SK-N-SH treated with all-trans-retinoic acid at 6 μM for 48 hours (cell line): ENCODE measurements around the gene PTGIS.
"Not testable (repeated sequence)": the region's sequence is repeated elsewhere in the genome, so short reads cannot be mapped to it uniquely, and the experiment has no call there.

Source experiments
- ATAC-seq: fragments of 200-7000 bp; cut with Tn5 transposase; 3 replicates; pipeline ENCODE4 v1.9.1; 2020; ENCODE audit warnings: mild to moderate bottlenecking, moderate library complexity
- BACH2 ChIP-seq: fragments of 250-450 bp; sonication (Bioruptor Pico); IDR thresholded peaks from 2 replicates; pipeline ENCODE4 v1.9.0; 2021; ENCODE audit warnings: mild to moderate bottlenecking, borderline replicate concordance
- CREB5 ChIP-seq: fragments of 250-450 bp; sonication (Bioruptor Pico); IDR thresholded peaks from 2 replicates; pipeline ENCODE4 v1.5.1; 2020; ENCODE audit warnings: low read depth, mild to moderate bottlenecking, moderate library complexity
- CSDC2 ChIP-seq: fragments of 250-450 bp; sonication (Bioruptor Pico); IDR thresholded peaks from 2 replicates; pipeline ENCODE4 v1.5.0; 2020; ENCODE audit warnings: mild to moderate bottlenecking, moderate library complexity
- ESRRG ChIP-seq: fragments of 250-450 bp; sonication (Bioruptor Pico); IDR thresholded peaks from 2 replicates; pipeline ENCODE4 v1.6.1; 2021; ENCODE audit warnings: mild to moderate bottlenecking
- GLIS3 ChIP-seq: fragments of 250-450 bp; sonication (Bioruptor Pico); IDR thresholded peaks from 2 replicates; pipeline ENCODE4 v1.5.0; 2020; ENCODE audit warnings: mild to moderate bottlenecking, moderate library complexity
- ISL1 ChIP-seq: fragments of 250-450 bp; sonication (Bioruptor Pico); IDR thresholded peaks from 2 replicates; pipeline ENCODE4 v2.1.2; 2022; ENCODE audit warnings: mild to moderate bottlenecking, moderate library complexity
- OSR1 ChIP-seq: fragments of 250-450 bp; sonication (Bioruptor Pico); IDR thresholded peaks from 2 replicates; pipeline ENCODE4 v1.8.0; 2022; ENCODE audit warnings: moderate library complexity, mild to moderate bottlenecking, inconsistent platforms
- RARB ChIP-seq: fragments of 250-450 bp; sonication (Bioruptor Pico); IDR thresholded peaks from 2 replicates; pipeline ENCODE4 v1.8.0; 2021; ENCODE audit warnings: mild to moderate bottlenecking, moderate library complexity
- SNAI2 ChIP-seq: fragments of 250-450 bp; sonication (Bioruptor Pico); IDR thresholded peaks from 2 replicates; pipeline ENCODE4 v1.5.0; 2020; ENCODE audit warnings: mild to moderate bottlenecking, moderate library complexity
- TCF4 ChIP-seq: fragments of 250-450 bp; sonication (Bioruptor Pico); IDR thresholded peaks from 2 replicates; pipeline ENCODE4 v1.8.0; 2021; ENCODE audit warnings: mild to moderate bottlenecking, moderate library complexity, borderline replicate concordance
- TOX ChIP-seq: fragments of 250-450 bp; sonication (Bioruptor Pico); IDR thresholded peaks from 2 replicates; pipeline ENCODE4 v1.8.0; 2021; ENCODE audit warnings: mild to moderate bottlenecking, moderate library complexity, borderline replicate concordance
- ZC3H10 ChIP-seq: fragments of 250-450 bp; sonication (Bioruptor Pico); IDR thresholded peaks from 2 replicates; pipeline ENCODE4 v1.5.1; 2021; ENCODE audit warnings: mild to moderate bottlenecking, moderate library complexity
- ZFP30 ChIP-seq: fragments of 450-650 bp; formaldehyde crosslinking; IDR thresholded peaks from 2 replicates; pipeline ENCODE4 v1.5.0; 2022; ENCODE audit warnings: mild to moderate bottlenecking, moderate library complexity
- ZNF70 ChIP-seq: fragments of 450-650 bp; formaldehyde crosslinking; IDR thresholded peaks from 2 replicates; pipeline ENCODE4 v1.5.0; 2020; ENCODE audit warnings: mild to moderate bottlenecking, moderate library complexity
- TF ChIP-seq, protein P1 (sequence below): fragments of 250-450 bp; sonication (Bioruptor Pico); IDR thresholded peaks from 2 replicates; pipeline ENCODE4 v1.8.0; 2020; ENCODE audit warnings: mild to moderate bottlenecking, moderate library complexity, borderline replicate concordance
- TF ChIP-seq, protein P2 (sequence below): fragments of 250-450 bp; sonication (Bioruptor Pico); IDR thresholded peaks from 2 replicates; pipeline ENCODE4 v1.5.1; 2021; ENCODE audit warnings: mild to moderate bottlenecking, moderate library complexity
- TF ChIP-seq, protein P3 (sequence below): fragments of 250-450 bp; sonication (Bioruptor Pico); IDR thresholded peaks from 2 replicates; pipeline ENCODE4 v1.8.0; 2021; ENCODE audit warnings: low read depth, mild to moderate bottlenecking, moderate library complexity, borderline replicate concordance

The PTGIS gene

GRCh38 chr20:49615401-49616153 is 47.6 kb upstream of the PTGIS start (continued):
- TF ChIP-seq, protein P1, sequence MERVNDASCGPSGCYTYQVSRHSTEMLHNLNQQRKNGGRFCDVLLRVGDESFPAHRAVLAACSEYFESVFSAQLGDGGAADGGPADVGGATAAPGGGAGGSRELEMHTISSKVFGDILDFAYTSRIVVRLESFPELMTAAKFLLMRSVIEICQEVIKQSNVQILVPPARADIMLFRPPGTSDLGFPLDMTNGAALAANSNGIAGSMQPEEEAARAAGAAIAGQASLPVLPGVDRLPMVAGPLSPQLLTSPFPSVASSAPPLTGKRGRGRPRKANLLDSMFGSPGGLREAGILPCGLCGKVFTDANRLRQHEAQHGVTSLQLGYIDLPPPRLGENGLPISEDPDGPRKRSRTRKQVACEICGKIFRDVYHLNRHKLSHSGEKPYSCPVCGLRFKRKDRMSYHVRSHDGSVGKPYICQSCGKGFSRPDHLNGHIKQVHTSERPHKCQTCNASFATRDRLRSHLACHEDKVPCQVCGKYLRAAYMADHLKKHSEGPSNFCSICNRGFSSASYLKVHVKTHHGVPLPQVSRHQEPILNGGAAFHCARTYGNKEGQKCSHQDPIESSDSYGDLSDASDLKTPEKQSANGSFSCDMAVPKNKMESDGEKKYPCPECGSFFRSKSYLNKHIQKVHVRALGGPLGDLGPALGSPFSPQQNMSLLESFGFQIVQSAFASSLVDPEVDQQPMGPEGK, result no peak
- TF ChIP-seq, protein P2, sequence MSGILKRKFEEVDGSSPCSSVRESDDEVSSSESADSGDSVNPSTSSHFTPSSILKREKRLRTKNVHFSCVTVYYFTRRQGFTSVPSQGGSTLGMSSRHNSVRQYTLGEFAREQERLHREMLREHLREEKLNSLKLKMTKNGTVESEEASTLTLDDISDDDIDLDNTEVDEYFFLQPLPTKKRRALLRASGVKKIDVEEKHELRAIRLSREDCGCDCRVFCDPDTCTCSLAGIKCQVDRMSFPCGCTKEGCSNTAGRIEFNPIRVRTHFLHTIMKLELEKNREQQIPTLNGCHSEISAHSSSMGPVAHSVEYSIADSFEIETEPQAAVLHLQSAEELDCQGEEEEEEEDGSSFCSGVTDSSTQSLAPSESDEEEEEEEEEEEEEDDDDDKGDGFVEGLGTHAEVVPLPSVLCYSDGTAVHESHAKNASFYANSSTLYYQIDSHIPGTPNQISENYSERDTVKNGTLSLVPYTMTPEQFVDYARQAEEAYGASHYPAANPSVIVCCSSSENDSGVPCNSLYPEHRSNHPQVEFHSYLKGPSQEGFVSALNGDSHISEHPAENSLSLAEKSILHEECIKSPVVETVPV, result no peak

GRCh38 chr20:49615051-49615400 is 47.1 kb upstream of the PTGIS start:
- ATAC-seq, result not testable (repeated sequence)

GRCh38 chr20:49614338-49615050 is 46.6 kb upstream of the PTGIS start:
- no peak for TF ChIP-seq ISL1
- TF ChIP-seq, protein P1, result no peak
- no peak for TF ChIP-seq SNAI2 (CRISPR knock-in tag)
- no peak for TF ChIP-seq ZC3H10 (CRISPR knock-in tag)
- no peak for TF ChIP-seq BACH2
- no peak for TF ChIP-seq TOX (CRISPR knock-in tag)
- no peak for TF ChIP-seq ZNF70 (CRISPR knock-in tag)
- TF ChIP-seq, protein P3, sequence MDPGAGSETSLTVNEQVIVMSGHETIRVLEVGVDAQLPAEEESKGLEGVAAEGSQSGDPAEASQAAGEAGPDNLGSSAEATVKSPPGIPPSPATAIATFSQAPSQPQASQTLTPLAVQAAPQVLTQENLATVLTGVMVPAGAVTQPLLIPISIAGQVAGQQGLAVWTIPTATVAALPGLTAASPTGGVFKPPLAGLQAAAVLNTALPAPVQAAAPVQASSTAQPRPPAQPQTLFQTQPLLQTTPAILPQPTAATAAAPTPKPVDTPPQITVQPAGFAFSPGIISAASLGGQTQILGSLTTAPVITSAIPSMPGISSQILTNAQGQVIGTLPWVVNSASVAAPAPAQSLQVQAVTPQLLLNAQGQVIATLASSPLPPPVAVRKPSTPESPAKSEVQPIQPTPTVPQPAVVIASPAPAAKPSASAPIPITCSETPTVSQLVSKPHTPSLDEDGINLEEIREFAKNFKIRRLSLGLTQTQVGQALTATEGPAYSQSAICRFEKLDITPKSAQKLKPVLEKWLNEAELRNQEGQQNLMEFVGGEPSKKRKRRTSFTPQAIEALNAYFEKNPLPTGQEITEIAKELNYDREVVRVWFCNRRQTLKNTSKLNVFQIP (CRISPR knock-in tag), result no peak
- TF ChIP-seq GLIS3, result no peak
- no peak for TF ChIP-seq CSDC2 (CRISPR knock-in tag)
- no peak for TF ChIP-seq OSR1
- TF ChIP-seq ZFP30 (CRISPR knock-in tag), result no peak
- no peak for TF ChIP-seq CREB5 (CRISPR knock-in tag)
- no peak for TF ChIP-seq TCF4 (CRISPR knock-in tag)
- TF ChIP-seq RARB (CRISPR knock-in tag), result no peak
- no peak for ATAC-seq

DNA sequence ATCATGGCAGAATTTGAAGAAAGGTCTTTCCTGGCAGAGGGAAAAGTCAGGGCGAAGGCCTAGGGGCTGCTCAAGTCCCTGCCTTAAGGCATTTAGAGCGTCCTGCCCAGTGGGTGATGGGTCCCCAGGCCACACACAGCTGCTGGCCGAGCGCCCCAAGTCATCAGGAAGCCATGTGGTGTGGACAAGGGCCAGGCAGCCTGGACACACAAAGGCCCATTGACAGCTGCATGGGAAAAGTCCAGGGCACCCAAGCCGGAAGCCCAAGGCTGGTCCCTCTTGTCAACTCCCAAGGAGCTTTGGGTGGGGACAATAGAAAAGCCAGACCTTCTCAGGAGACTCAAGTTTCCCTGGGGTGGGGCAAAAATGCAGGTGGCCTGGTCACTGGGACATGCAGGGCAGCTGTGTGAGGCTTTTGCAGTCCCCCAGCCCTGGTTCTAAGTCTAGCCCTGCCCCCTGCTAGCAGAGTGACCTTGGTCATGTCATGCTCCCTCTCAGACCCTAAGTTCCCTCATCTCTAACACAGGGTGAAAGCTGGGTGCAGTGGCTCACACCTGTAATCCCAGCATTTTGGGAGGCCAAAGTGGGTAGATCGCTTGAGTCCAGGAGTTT is 44.3 kb upstream of the PTGIS start:
- TF ChIP-seq ZNF70 (CRISPR knock-in tag) (no peak), SNAI2 (CRISPR knock-in tag) (no peak), BACH2 (no peak), ESRRG (CRISPR knock-in tag) (no peak)
- no peak for ATAC-seq

- not testable (repeated sequence) for ATAC-seq
Observed at GRCh38 chr20:49611539-49612126, 43.7 kb upstream of the PTGIS start.
